ENCODE measurements around the gene RPS28.
A peak's percentile ranks its signal among the peaks of the same experiment; 100 is the strongest.
"Not testable (repeated sequence)": the region's sequence is repeated elsewhere in the genome, so short reads cannot be mapped to it uniquely, and the experiment has no call there.

RPS28 gene

DNA sequence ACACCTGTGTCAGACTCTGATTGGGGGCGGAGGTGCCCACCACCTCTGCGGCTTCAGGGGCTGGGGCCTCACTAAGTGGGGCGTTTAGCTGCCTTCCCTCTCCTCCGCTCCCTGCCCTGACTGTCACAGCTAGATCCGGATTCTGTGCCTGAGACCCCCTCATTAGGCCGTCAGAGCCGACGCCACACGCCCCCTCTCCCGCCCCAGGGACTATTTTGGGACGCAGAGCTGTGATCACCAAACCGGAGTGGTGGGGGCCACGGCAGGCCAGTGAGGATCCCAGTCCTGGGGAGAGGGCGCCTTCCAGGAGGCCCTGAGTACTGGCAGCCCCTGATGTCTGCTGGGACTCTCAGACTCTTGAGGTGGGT, 21.0 kb downstream of the RPS28 start:
- TF ChIP-seq TOX (CRISPR knock-in tag; IDR thresholded peaks at IDR 0.05; ENCODE audit: borderline replicate concordance) (no peak), BACH2 (CRISPR knock-in tag; IDR thresholded peaks at IDR 0.05; ENCODE audit: borderline replicate concordance) (no peak), TCF4 (CRISPR knock-in tag; IDR thresholded peaks at IDR 0.05; ENCODE audit: borderline replicate concordance) (no peak), PPARA (CRISPR knock-in tag; IDR thresholded peaks at IDR 0.05; ENCODE audit: borderline replicate concordance) (no peak), ZFP3 (CRISPR knock-in tag; IDR thresholded peaks at IDR 0.05) (no peak), ESRRG (CRISPR knock-in tag; IDR thresholded peaks at IDR 0.05) (no peak), ZNF70 (CRISPR knock-in tag; IDR thresholded peaks at IDR 0.05) (no peak), ARNTL (CRISPR knock-in tag; IDR thresholded peaks at IDR 0.05; ENCODE audit: borderline replicate concordance, low read depth) (no peak), ZNF8 (CRISPR knock-in tag; IDR thresholded peaks at IDR 0.05) (no peak)
- TF ChIP-seq, protein P1, sequence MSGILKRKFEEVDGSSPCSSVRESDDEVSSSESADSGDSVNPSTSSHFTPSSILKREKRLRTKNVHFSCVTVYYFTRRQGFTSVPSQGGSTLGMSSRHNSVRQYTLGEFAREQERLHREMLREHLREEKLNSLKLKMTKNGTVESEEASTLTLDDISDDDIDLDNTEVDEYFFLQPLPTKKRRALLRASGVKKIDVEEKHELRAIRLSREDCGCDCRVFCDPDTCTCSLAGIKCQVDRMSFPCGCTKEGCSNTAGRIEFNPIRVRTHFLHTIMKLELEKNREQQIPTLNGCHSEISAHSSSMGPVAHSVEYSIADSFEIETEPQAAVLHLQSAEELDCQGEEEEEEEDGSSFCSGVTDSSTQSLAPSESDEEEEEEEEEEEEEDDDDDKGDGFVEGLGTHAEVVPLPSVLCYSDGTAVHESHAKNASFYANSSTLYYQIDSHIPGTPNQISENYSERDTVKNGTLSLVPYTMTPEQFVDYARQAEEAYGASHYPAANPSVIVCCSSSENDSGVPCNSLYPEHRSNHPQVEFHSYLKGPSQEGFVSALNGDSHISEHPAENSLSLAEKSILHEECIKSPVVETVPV (CRISPR knock-in tag; IDR thresholded peaks at IDR 0.05): no peak
- peak; percentile 9 for ATAC-seq

DNA sequence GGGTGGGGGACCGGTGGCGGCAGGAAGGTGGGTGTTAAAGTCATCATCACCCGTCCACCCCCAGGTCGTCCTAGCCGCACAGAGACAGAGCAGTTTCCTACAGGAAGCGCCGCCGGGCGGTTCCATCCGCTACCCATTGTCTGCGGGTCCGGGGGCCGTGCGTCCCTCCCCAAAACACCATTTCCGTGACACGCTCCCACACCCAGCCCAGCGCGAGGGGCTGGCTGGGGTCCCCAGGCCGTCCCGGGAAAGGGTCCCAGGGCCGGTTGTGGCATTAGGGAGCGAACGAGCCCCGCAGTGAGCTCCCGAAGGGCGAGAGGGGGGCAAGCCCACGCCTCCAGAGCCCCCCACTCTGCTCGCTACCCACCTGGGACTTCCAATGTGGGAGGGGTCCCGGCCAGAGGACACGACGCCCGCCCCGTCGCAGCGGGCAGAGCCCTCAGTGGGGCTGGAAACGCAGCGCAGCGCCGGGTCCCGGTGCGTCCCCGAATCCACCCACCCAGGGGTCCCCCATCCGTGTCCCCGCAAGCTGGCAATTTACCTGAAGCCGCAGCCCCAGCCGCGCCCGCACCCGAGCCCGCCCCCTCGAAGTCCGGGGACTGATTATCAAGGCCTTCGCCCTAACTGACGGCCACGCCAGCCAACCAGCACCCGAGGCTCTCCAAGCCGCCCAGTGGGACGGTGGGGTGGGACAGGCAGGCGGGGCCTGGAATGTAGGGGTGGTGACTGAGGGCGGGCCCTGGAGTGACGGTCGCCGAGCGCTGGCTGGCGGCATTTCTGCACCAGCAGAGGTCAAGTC, 21.6 kb downstream of the RPS28 start, which contains the start of gene KANK3:
Gene KANK3, minus strand, starts transcription at position 579 of the 799 bp plus-strand sequence. CDS start 5,434 bp downstream, outside the sequence.
- TF ChIP-seq PPARA (CRISPR knock-in tag; IDR thresholded peaks at IDR 0.05; ENCODE audit: borderline replicate concordance) (no peak), ISL1 (CRISPR knock-in tag; IDR thresholded peaks at IDR 0.05) (no peak)
- TF ChIP-seq, protein P2, sequence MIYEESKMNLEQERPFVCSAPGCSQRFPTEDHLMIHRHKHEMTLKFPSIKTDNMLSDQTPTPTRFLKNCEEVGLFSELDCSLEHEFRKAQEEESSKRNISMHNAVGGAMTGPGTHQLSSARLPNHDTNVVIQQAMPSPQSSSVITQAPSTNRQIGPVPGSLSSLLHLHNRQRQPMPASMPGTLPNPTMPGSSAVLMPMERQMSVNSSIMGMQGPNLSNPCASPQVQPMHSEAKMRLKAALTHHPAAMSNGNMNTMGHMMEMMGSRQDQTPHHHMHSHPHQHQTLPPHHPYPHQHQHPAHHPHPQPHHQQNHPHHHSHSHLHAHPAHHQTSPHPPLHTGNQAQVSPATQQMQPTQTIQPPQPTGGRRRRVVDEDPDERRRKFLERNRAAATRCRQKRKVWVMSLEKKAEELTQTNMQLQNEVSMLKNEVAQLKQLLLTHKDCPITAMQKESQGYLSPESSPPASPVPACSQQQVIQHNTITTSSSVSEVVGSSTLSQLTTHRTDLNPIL (CRISPR knock-in tag; IDR thresholded peaks at IDR 0.05; ENCODE audit: low read depth): no peak
- ATAC-seq: peak; percentile 99

DNA sequence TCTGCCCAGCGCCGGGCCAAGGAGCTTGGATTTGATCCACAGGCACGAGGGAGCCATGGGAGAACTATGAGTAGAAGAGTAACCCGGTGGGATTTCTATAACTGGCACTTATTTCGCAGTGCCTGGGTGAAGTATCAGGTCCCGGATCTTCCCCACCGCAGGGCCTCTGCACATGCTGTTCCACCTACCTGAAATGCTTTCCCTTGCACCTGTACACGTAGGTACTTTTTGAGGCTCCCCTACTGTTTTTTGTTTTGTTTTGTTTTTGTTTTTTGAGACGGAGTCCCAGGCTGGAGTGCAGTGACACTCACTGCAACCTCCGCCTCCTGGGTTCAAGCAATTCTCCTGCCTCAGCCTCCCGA, 22.2 kb downstream of the RPS28 start:
- TF ChIP-seq TCF4 (CRISPR knock-in tag; IDR thresholded peaks at IDR 0.05; ENCODE audit: borderline replicate concordance) (no peak), RARB (CRISPR knock-in tag; IDR thresholded peaks at IDR 0.05) (no peak), SNAI2 (CRISPR knock-in tag; IDR thresholded peaks at IDR 0.05) (no peak), ESRRG (CRISPR knock-in tag; IDR thresholded peaks at IDR 0.05) (no peak), CSDC2 (CRISPR knock-in tag; IDR thresholded peaks at IDR 0.05) (no peak), ARNTL (CRISPR knock-in tag; IDR thresholded peaks at IDR 0.05; ENCODE audit: borderline replicate concordance, low read depth) (no peak), BACH2 (CRISPR knock-in tag; IDR thresholded peaks at IDR 0.05; ENCODE audit: borderline replicate concordance) (no peak), ZC3H10 (CRISPR knock-in tag; IDR thresholded peaks at IDR 0.05) (no peak), GLIS3 (CRISPR knock-in tag; IDR thresholded peaks at IDR 0.05) (no peak), ZFP3 (CRISPR knock-in tag; IDR thresholded peaks at IDR 0.05) (no peak), ZNF8 (CRISPR knock-in tag; IDR thresholded peaks at IDR 0.05) (no peak)
- TF ChIP-seq, protein P3, sequence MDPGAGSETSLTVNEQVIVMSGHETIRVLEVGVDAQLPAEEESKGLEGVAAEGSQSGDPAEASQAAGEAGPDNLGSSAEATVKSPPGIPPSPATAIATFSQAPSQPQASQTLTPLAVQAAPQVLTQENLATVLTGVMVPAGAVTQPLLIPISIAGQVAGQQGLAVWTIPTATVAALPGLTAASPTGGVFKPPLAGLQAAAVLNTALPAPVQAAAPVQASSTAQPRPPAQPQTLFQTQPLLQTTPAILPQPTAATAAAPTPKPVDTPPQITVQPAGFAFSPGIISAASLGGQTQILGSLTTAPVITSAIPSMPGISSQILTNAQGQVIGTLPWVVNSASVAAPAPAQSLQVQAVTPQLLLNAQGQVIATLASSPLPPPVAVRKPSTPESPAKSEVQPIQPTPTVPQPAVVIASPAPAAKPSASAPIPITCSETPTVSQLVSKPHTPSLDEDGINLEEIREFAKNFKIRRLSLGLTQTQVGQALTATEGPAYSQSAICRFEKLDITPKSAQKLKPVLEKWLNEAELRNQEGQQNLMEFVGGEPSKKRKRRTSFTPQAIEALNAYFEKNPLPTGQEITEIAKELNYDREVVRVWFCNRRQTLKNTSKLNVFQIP (CRISPR knock-in tag; IDR thresholded peaks at IDR 0.05; ENCODE audit: borderline replicate concordance, low read depth): no peak
- TF ChIP-seq, protein P1 (CRISPR knock-in tag; IDR thresholded peaks at IDR 0.05): no peak
- TF ChIP-seq, protein P2 (CRISPR knock-in tag; IDR thresholded peaks at IDR 0.05; ENCODE audit: low read depth): no peak
- TF ChIP-seq, protein P4, sequence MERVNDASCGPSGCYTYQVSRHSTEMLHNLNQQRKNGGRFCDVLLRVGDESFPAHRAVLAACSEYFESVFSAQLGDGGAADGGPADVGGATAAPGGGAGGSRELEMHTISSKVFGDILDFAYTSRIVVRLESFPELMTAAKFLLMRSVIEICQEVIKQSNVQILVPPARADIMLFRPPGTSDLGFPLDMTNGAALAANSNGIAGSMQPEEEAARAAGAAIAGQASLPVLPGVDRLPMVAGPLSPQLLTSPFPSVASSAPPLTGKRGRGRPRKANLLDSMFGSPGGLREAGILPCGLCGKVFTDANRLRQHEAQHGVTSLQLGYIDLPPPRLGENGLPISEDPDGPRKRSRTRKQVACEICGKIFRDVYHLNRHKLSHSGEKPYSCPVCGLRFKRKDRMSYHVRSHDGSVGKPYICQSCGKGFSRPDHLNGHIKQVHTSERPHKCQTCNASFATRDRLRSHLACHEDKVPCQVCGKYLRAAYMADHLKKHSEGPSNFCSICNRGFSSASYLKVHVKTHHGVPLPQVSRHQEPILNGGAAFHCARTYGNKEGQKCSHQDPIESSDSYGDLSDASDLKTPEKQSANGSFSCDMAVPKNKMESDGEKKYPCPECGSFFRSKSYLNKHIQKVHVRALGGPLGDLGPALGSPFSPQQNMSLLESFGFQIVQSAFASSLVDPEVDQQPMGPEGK (CRISPR knock-in tag; IDR thresholded peaks at IDR 0.05; ENCODE audit: borderline replicate concordance): no peak
- no peak for ATAC-seq

DNA sequence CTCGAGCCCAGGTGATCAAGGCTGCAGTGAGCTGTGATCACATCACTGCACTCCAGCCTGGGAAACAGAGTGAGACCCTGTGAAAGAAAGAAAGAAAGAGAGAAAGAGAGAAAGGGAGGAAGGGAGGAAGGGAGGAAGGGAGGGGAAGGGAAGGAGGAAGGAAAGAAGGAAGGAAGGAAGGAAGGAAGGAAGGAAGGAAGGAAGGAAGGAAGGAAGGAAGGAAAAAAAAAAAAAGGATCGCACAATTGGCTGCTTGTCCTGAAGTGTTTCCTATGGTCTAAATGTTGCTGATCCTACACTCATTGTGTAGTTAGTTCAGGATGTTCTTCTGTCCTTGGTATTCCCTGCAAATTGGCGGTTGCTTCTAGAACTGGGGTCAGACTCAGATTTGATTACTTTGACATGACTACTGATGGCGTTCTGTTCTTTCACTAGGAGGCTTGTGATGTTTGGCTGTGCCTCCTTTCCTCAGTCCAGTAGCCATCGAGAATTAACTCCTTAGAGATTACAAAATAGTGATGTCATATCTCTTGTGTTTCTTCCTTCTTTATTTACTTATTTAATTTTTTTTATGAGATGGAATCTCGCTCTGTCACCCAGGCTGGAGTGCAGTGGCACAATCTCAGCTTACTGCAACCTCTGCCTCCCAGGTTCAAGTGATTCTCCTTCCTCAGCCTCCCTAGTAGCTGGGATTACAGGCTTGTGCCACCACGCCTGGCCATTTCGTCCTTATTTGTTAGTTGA, 28.5 kb downstream of the RPS28 start:
- ATAC-seq: not testable (repeated sequence)
